HepG2 (cell line): ENCODE results near the gene NAT14. TPM values are rescaled to one million over a fixed set of nuclear protein-coding genes. Genes with fewer than 3 reads are reported as not detected.

Experiments
- AHR ChIP-seq: IDR thresholded peaks from 2 replicates; pipeline ENCODE4 v1.6.1; 2018; ENCODE audit warnings: missing genetic modification reagents, missing compliant biosample characterization
- FOSL1 ChIP-seq: sonication (generic); formaldehyde crosslinking; IDR thresholded peaks from 2 replicates; pipeline ENCODE4 v1.9.0; 2021; ENCODE audit warnings: missing genetic modification reagents, borderline replicate concordance
- GATAD1 ChIP-seq: IDR thresholded peaks from 2 replicates; pipeline ENCODE4 v1.6.1; 2016; ENCODE audit warnings: missing genetic modification reagents, missing compliant biosample characterization
- HIVEP1 ChIP-seq: sonication (generic); formaldehyde crosslinking; IDR thresholded peaks from 2 replicates; pipeline ENCODE4 v1.4.0; 2020; ENCODE audit warnings: mild to moderate bottlenecking, missing genetic modification reagents
- KAT2B ChIP-seq: fragments of 150-350 bp; IDR thresholded peaks from 2 replicates; pipeline ENCODE4 v1.6.1; 2014; ENCODE audit warnings: low read depth, low read length, borderline replicate concordance
- MIXL1 ChIP-seq: IDR thresholded peaks from 2 replicates; pipeline ENCODE4 v1.6.1; 2016
- MTF2 ChIP-seq: sonication (generic); formaldehyde crosslinking; IDR thresholded peaks from 2 replicates; pipeline ENCODE4 v1.5.0; 2020; ENCODE audit warnings: missing genetic modification reagents, borderline replicate concordance
- NFE2L2 ChIP-seq: fragments of 150-350 bp; IDR thresholded peaks from 2 replicates; pipeline ENCODE4 v1.6.1; 2014; ENCODE audit warnings: low read length
- PTBP1 ChIP-seq: fragments of 200-400 bp; formaldehyde crosslinking; IDR thresholded peaks from 2 replicates; pipeline ENCODE4 v1.6.1; 2018; ENCODE audit warnings: low read length, low read depth; ENCODE audit not compliant: poor library complexity, severe bottlenecking
- SIN3A ChIP-seq: IDR thresholded peaks from 2 replicates; pipeline ENCODE4 v1.6.1; 2011; ENCODE audit warnings: low read depth, mild to moderate bottlenecking, control low read depth, low read length, borderline replicate concordance
- SMARCE1 ChIP-seq: fragments of 450-650 bp; IDR thresholded peaks from 2 replicates; pipeline ENCODE4 v1.6.1; 2017; ENCODE audit warnings: borderline replicate concordance
- SP5 ChIP-seq: IDR thresholded peaks from 2 replicates; pipeline ENCODE4 v1.6.1; 2016; ENCODE audit warnings: low read depth, borderline replicate concordance
- SRY ChIP-seq: sonication (generic); formaldehyde crosslinking; IDR thresholded peaks from 2 replicates; pipeline ENCODE4 v1.8.0; 2022; ENCODE audit warnings: mild to moderate bottlenecking, missing genetic modification reagents
- TRIM22 ChIP-seq: fragments of 450-650 bp; IDR thresholded peaks from 2 replicates; pipeline ENCODE4 v1.6.1; 2017
- ZBTB4 ChIP-seq: sonication (generic); formaldehyde crosslinking; IDR thresholded peaks from 2 replicates; pipeline ENCODE4 v1.4.0; 2020; ENCODE audit warnings: missing genetic modification reagents, mild to moderate bottlenecking, borderline replicate concordance
- ZNF567 ChIP-seq: sonication (generic); formaldehyde crosslinking; IDR thresholded peaks from 2 replicates; pipeline ENCODE4 v1.8.1; 2023; ENCODE audit warnings: mild to moderate bottlenecking, missing genetic modification reagents, borderline replicate concordance
- ZNF619 ChIP-seq: sonication (generic); formaldehyde crosslinking; IDR thresholded peaks from 2 replicates; pipeline ENCODE4 v1.4.0; 2020; ENCODE audit warnings: mild to moderate bottlenecking, missing genetic modification reagents
- ZNF703 ChIP-seq: sonication (generic); formaldehyde crosslinking; IDR thresholded peaks from 2 replicates; pipeline ENCODE4 v1.5.1; 2020; ENCODE audit warnings: missing genetic modification reagents, mild to moderate bottlenecking, moderate library complexity, borderline replicate concordance
- ZNF746 ChIP-seq: sonication (generic); formaldehyde crosslinking; IDR thresholded peaks from 2 replicates; pipeline ENCODE4 v1.8.0; 2022; ENCODE audit warnings: mild to moderate bottlenecking, missing genetic modification reagents
- polyA plus RNA-seq, 8 experiments: library from polyadenylated mRNA; depleted of rRNA in 3 of 8; stranded (reverse) in 7 of 8; unstranded in 1 of 8; fragments of >200 nt; fragmentation: Illumina TruSeq in 4 of 8; extraction: Trizol in 4 of 8; gene quantifications; 2 replicates each; pipeline versions ENCODE4 v1.2.1 to v1.2.3, GENCODE V29; 2011 to 2016; ENCODE audit warnings: low read depth in 4 of 8, missing spikeins in 1 of 8, mixed read lengths in 1 of 8; ENCODE audit not compliant: insufficient read depth in 1 of 8
- total RNA-seq, 5 experiments: library from RNA; depleted of rRNA; stranded (reverse); fragments of >200 nt; fragmentation: Illumina TruSeq; extraction: Trizol; gene quantifications; 2 replicates each; pipeline ENCODE4 v1.2.3, GENCODE V29; 2016; ENCODE audit warnings: low read depth in 1 of 5
- TF ChIP-seq, protein P1 (sequence below): sonication (generic); formaldehyde crosslinking; IDR thresholded peaks from 2 replicates; pipeline ENCODE4 v1.9.0; 2021; ENCODE audit warnings: missing genetic modification reagents, borderline replicate concordance
- TF ChIP-seq, protein P2 (sequence below): IDR thresholded peaks from 2 replicates; pipeline ENCODE4 v1.6.1; 2016; ENCODE audit warnings: missing compliant biosample characterization, missing genetic modification reagents, borderline replicate concordance
- TF ChIP-seq, protein P3 (sequence below): sonication (generic); formaldehyde crosslinking; IDR thresholded peaks from 2 replicates; pipeline ENCODE4 v1.4.0; 2020; ENCODE audit warnings: mild to moderate bottlenecking, low read depth, missing genetic modification reagents

Gene NAT14
- total and polyA plus RNA-seq, 2 of the 13 experiments (the other 11 are each of a cell fraction or from before 2014, with no cell fraction given), result 20.7 to 22.3 TPM

GRCh38 chr19:55461259-55461973, 23.6 kb upstream of the NAT14 start, which contains the start of gene ISOC2 (continued):
- no peak for TF ChIP-seq TRIM22
- TF ChIP-seq SMARCE1, result no peak
- TF ChIP-seq, protein P1, sequence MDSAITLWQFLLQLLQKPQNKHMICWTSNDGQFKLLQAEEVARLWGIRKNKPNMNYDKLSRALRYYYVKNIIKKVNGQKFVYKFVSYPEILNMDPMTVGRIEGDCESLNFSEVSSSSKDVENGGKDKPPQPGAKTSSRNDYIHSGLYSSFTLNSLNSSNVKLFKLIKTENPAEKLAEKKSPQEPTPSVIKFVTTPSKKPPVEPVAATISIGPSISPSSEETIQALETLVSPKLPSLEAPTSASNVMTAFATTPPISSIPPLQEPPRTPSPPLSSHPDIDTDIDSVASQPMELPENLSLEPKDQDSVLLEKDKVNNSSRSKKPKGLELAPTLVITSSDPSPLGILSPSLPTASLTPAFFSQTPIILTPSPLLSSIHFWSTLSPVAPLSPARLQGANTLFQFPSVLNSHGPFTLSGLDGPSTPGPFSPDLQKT (CRISPR knock-in tag), result no peak
- TF ChIP-seq KAT2B, result no peak
- TF ChIP-seq SRY (CRISPR knock-in tag), result no peak; the same call in 1 of the 2 replicates
- TF ChIP-seq ZNF746 (CRISPR knock-in tag), result 0 out of 2 replicates have a peak, but pooled peaks have one; percentile 49
- peak; percentile 81 for TF ChIP-seq PTBP1
- TF ChIP-seq GATAD1 (CRISPR knock-in tag), result peak; percentile 31; the same call in 1 of the 2 replicates
- no peak for TF ChIP-seq NFE2L2
- TF ChIP-seq, protein P2, sequence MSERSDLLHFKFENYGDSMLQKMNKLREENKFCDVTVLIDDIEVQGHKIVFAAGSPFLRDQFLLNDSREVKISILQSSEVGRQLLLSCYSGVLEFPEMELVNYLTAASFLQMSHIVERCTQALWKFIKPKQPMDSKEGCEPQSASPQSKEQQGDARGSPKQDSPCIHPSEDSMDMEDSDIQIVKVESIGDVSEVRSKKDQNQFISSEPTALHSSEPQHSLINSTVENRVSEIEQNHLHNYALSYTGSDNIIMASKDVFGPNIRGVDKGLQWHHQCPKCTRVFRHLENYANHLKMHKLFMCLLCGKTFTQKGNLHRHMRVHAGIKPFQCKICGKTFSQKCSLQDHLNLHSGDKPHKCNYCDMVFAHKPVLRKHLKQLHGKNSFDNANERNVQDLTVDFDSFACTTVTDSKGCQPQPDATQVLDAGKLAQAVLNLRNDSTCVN, result no peak
- peak; percentile 42; the same call in 1 of the 2 replicates for TF ChIP-seq ZNF619 (CRISPR knock-in tag)
- peak; percentile 57; the same call in 1 of the 2 replicates for TF ChIP-seq ZBTB4 (CRISPR knock-in tag)
- TF ChIP-seq, protein P3, sequence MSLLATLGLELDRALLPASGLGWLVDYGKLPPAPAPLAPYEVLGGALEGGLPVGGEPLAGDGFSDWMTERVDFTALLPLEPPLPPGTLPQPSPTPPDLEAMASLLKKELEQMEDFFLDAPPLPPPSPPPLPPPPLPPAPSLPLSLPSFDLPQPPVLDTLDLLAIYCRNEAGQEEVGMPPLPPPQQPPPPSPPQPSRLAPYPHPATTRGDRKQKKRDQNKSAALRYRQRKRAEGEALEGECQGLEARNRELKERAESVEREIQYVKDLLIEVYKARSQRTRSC (CRISPR knock-in tag), result 0 out of 2 replicates have a peak, but pooled peaks have one; percentile 25
- no peak for TF ChIP-seq ZNF703 (CRISPR knock-in tag)
- TF ChIP-seq MIXL1 (CRISPR knock-in tag), result peak; percentile 24; the same call in 1 of the 2 replicates
- TF ChIP-seq FOSL1 (CRISPR knock-in tag), result no peak
- peak; percentile 30; the same call in 1 of the 2 replicates for TF ChIP-seq HIVEP1
- peak; percentile 84 for TF ChIP-seq ZNF567
- no peak for TF ChIP-seq SIN3A
- TF ChIP-seq AHR (CRISPR knock-in tag), result no peak; the same call in 1 of the 2 replicates
- peak; percentile 67; the same call in 1 of the 2 replicates for TF ChIP-seq SP5 (CRISPR knock-in tag)
- TF ChIP-seq MTF2 (CRISPR knock-in tag), result no peak
